Mucosa of gallbladder (tissue), 1 donor: ENCODE data around the gene DCAF5. TPM values are rescaled to one million over a fixed set of nuclear protein-coding genes. Genes with fewer than 3 reads are reported as not detected.

ENCODE experiments used
- DNase-seq: peaks from one replicate; pipeline ENCODE4 v3.0.0-alpha.2; 2020; ENCODE audit warnings: low spot score
- total RNA-seq: library from RNA; stranded (reverse); gene quantifications from one replicate; pipeline ENCODE4 v1.2.1, GENCODE V29; 2021
- donor health status: DM: no; HTN: no; CAD: no.

Gene DCAF5
- total RNA-seq, 1 donor from 2014 or later, result 56.4 TPM

DNA sequence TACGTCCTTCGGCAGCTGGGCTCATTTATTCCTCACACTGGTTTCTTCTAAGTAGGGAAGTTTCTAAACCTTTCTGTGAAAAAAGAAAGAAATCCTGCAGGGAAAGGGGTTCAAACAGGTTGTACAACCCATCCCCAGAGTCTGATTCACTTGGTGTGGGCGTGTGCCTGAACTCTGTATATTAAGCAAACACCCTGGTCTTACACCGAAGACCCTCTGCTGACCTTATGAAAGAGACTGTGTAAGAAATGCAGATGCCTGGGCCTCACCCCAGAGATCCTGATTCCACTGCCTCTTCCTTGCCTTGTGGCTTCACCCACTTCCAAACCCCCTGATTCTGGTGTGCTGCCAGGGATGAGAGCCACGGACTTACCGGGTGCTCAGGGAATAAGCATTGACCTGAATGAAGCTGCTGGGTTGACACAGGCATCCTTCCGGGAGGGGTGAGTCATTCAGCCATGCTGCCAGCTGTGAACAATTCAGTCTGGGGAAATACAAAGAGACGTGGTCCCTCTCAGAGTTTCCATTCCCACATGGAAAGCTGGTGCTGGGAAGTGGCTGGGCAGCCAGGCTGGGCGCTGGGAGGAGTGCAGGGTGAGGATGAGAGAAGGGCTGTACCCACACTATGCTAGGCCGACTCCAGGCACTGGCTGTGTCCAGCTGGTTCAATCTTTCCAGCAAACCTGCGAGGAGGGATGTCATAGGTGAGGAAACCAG is 147.3 kb downstream of the DCAF5 start:
- peak; percentile 68 for DNase-seq

- DNase-seq, result no peak
These were observed 148.0 kb downstream of the DCAF5 start for GRCh38 chr14:69004731-69005431.

- DNase-seq, result no peak
These were observed 149.3 kb downstream of the DCAF5 start for GRCh38 chr14:69003626-69004025.

- peak; percentile 41 for DNase-seq
These were observed 150.8 kb downstream of the DCAF5 start for GRCh38 chr14:69002069-69002468.

DNA sequence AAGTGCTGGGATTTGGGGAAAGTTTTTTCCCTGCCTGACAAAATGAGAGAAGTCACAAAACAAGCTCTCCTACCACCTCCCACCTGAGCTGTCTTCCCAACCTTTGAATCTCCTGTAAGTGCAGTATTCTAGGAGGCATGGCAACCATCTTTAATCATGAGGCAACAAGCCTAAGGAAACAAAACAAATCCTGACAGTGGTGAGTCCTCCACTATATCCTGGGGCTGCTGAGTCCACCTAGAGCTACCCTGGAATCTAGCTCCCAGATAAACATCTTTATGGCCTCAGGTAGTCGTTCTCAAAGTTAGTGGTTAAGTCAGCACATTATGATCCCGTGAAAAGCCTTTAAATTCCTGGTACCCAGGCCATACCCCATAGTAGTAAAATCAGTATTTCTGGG is 151.5 kb downstream of the DCAF5 start:
- DNase-seq, result no peak

Other genes with a start within 250 kb of the DCAF5 start
- 460 TPM for gene ACTN1, start 173.8 kb downstream of the DCAF5 start, total RNA-seq
- 31.0 TPM for gene EXD2, start 38.4 kb upstream of the DCAF5 start, total RNA-seq
- 4.1 TPM for gene GALNT16, start 107.0 kb upstream of the DCAF5 start, total RNA-seq
- 136 TPM for gene ERH, start 245.2 kb upstream of the DCAF5 start, total RNA-seq
- gene SLC39A9, start 245.6 kb upstream of the DCAF5 start, total RNA-seq, result 71.2 TPM